GM15510 (cell line): ENCODE data around the gene IL10RB.

Experiments
- POLR2A ChIP-seq: IDR thresholded peaks from 3 replicates; pipeline ENCODE4 v1.6.1; 2011; ENCODE audit warnings: borderline replicate concordance; ENCODE audit not compliant: insufficient read length; ENCODE audit errors: extremely low read depth

IL10RB gene

GRCh38 chr21:33286600-33287456, 20.7 kb downstream of the IL10RB start:
- TF ChIP-seq POLR2A, result no peak

GRCh38 chr21:33289199-33289819, 23.1 kb downstream of the IL10RB start:
- no peak for TF ChIP-seq POLR2A

DNA sequence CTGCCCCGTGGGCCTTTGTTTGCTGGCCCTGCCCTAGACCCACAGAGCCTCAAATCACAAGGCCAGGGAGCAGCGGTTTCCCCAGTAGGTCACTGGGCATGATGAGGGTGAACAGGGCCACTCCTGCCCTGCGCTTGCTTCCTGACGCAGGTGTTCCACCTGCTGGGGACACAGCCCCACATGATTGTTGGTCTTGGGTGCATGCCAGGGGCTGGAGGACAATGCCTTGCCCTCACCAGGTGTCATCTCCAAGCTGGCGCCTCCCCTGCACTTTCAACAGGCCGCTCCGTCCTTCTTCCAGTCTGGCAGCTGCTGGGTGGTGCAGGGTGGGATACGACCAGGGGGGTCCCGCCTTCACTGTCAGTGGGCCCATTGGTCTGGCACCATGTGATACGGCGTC, 24.3 kb downstream of the IL10RB start:
- TF ChIP-seq POLR2A, result no peak

DNA sequence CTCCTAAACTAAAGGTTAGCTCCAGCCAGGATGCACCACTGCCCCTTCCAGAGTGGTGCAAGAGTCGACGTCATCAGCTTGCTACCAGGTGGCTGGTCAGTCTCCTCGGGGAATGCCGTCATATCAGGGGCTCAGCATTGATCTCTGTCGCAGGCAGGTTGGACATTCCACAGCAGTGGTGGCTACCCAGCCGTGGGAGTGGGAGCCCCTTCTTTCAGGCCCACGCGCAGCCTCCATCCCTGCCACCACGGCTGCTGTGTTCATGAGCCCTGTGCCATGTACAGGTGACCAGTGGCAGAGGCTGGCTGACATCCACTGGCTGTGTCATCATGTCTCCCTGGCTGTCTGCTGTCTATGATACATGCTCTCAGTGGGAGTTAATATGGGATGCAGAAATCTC, 25.5 kb downstream of the IL10RB start:
- TF ChIP-seq POLR2A, result no peak

GRCh38 chr21:33292724-33293123, 26.6 kb downstream of the IL10RB start:
- no peak for TF ChIP-seq POLR2A

DNA sequence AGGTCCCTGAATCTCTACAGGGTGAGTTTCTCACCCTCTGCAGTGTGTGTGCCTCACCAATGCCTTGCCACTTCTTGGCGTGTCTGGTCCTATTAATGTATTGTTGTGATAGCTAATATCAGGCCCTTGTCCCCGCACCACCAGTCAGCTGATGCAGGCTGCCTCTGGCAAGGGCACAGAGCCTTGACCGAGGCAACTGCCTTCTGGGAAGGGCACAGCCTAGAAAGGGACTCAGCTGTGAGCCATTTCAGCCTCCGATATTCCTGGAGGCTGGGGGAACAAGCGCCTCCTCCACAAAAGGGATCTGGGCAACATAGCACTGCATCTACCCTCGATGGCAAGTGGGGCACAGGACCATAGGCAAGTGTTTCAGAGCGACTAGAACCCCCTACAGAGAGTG, 27.0 kb downstream of the IL10RB start:
- no peak for TF ChIP-seq POLR2A

GRCh38 chr21:33293811-33294216, 27.6 kb downstream of the IL10RB start:
- no peak for TF ChIP-seq POLR2A

- TF ChIP-seq POLR2A, result no peak
These were observed 30.0 kb downstream of the IL10RB start for GRCh38 chr21:33296156-33296555.

DNA sequence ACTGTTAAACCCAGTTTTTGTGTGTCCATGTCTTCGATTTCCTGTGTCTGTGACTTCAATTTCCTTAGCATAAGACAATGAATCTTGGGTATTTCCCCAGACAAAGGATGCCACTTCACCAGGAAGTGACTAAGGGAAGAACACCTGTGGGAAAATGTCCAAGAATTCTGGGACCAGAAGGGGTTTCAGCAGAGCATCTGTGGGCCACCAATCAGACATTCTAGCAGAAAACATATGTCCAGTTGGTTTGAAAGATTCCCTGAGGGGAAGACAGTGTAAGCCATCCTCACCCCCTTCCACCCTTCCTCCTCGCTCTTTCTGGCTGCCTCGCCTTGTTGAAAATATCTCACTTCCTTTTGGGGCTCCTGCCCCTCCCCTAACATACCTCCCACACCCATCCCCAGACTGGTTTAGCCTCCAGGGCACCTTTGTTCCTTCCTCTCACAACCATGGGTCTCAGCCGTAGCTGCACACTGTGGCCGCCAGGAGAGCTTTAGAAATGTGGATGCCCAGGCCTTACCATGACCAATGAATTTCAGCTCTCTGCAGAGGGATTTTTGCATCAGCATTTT, 33.1 kb downstream of the IL10RB start:
- TF ChIP-seq POLR2A, result peak; percentile 25

DNA sequence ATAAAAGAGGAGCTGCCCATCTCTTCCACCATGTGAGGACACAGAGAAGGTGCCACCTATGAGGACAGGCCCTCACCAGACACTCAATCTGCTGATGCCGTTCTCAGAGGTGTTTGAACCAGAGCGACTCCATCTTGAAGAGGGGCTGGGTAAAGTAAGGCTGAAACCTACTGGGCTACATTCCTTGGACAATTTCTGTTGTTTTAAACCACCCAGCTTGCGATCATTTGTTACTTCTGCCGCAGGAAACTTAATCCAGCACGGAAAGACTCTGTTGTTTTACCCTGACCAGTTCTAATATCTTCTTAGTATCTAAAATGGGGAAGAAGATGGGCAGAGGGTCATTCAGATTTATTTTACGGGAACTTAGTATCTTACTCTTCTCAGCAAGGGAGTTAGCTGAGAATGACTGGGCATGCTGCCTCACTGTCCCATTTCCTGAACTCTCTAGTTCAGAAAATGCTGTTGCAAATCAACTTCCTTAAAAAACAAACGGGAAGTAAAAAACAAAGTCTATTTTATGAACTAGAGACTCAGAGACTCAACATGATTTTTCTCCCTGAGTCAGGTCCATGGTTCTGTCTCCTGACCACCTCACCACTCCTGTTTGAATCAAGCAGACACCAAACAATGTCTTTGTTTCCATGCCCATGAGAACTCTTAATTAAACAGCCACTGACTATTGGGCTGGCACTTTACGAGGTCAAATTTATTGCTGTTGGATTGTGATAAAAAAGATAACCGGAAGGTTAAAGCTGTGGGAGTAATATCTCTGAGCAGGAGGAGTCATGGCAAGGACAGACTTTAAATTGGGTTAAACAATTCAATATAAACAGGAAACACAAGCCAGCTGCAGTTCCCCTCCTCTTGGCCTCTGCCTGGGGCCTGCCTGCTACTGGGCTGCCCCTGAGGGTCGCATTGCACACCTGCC, 34.8 kb downstream of the IL10RB start:
- TF ChIP-seq POLR2A, result no peak

- no peak for TF ChIP-seq POLR2A
These were observed 35.5 kb downstream of the IL10RB start for GRCh38 chr21:33301632-33302002.

DNA sequence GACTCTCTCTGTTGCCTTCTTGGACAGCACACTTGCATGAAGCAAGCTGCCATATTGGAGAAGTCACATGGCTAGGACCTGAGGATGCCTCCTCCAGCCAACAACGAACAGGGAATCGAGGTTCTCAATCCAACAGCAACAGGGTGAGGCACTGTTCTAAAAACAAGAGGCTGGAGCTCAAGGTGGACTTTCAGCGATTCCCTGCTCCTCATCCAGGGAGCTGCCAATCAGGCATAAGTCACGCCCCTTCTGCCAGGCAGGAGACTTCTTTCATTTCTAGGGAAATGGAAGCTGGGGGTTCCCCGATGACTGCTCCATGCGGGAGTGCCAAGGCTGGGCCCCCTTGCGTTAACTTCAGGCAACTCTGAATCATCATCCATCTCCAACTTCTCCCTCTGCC, 35.9 kb downstream of the IL10RB start:
- TF ChIP-seq POLR2A, result no peak

GRCh38 chr21:33302796-33303195, 36.6 kb downstream of the IL10RB start:
- no peak for TF ChIP-seq POLR2A

DNA sequence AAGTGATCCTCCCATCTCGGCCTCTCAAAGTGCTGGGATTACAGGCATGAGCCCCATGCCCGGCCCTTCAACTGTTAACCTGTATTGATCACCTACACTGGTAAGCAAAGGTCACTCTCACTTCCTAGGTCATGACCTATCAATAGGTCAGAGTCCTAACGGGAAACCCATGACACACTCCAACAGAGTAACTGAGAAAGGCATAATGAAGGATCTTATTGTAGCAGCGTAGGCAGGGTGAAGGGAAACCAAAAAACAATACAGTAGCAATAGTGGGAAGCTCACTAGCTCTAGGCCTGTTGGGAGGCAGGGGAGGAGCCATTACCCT, 39.1 kb downstream of the IL10RB start:
- no peak for TF ChIP-seq POLR2A

GRCh38 chr21:33305938-33306337, 39.8 kb downstream of the IL10RB start:
- TF ChIP-seq POLR2A, result no peak
